ENCODE data around the gene EIF1B.
A peak's percentile ranks its signal among the peaks of the same experiment; 100 is the strongest.

Gene EIF1B

DNA sequence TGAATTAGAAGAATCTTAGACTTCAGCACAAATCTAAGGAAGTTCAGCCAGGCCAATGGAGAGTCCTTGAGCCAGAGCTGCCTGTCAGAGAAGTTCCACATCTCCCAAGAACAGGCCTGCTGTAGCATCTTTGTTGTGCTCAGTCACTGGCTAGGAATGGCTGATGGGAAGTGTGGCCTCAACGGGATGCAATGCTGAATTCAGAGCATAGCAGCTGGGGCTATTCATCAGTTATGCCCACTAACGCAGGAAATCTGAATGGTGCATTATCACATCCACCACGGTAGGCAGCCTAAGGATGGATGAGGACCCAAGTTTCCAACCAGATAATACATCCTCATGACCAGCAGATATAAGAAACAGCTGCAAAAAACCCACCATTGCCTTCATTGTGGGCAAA lies 3.2 kb upstream of the EIF1B start:
- no peak for DNase-seq (ENCODE audit: low read depth, low spot score)
- no peak overlapping the region for H3K4me3 ChIP-seq (ENCODE audit: low read length)

DNA sequence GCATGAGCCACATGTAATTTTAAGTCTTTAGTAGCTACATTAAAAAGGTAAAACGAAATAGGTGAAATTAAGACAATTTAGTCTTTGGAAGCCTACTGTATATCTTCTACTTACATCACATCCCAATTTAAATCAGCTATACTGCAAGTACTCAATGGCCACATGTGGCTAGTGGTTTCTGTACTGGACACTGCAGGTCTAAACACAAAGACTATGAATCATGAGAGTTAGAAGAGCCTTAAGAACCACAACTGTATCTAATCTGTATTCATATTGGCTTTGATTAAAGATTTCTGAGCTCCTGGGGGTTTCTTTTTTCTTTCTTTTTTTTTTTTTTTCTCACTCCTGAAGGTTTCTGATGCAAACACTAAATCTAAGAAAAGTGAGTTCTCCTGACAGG lies 2.3 kb upstream of the EIF1B start:
- DNase-seq (ENCODE audit: low read depth, low spot score), result no peak
- H3K4me3 ChIP-seq (ENCODE audit: low read length), result no peak overlapping the region

DNA sequence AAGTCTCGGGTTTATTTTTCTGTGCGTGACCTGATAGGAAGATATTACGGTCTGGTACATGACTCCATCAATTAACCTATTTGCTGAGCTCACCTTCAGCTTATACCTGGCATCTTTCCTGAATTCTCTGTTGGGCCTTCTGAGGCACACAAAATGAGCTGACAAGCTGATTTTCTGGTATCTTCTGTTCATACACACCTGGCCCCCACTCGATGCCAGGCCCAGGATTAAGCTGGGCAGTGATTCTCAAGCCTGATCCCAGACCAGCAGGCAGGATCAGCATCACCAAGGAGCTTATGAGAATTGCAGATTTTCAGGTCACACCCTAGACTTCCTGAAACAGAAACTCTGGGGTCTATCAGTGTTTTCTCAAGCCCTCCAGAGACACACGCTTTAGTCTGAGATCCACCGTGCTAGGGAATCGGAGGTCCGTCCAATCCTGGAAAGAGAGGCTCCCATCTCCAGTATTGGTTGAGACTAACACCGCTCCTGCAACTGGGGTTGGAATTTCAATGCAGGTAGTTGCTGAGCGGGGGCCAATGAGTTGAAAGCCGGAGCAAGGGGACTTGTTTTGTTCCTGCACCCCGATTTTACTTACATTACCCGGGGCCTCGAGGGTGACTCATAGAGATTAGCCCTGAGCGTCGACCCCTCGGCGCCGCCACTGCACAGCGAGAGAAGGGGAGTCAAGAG lies 636 bp upstream of the EIF1B start:
- DNase-seq (ENCODE audit: low read depth, low spot score), result peak; percentile 12
- H3K4me3 ChIP-seq (ENCODE audit: low read length), result peak overlapping the region; percentile 75

DNA sequence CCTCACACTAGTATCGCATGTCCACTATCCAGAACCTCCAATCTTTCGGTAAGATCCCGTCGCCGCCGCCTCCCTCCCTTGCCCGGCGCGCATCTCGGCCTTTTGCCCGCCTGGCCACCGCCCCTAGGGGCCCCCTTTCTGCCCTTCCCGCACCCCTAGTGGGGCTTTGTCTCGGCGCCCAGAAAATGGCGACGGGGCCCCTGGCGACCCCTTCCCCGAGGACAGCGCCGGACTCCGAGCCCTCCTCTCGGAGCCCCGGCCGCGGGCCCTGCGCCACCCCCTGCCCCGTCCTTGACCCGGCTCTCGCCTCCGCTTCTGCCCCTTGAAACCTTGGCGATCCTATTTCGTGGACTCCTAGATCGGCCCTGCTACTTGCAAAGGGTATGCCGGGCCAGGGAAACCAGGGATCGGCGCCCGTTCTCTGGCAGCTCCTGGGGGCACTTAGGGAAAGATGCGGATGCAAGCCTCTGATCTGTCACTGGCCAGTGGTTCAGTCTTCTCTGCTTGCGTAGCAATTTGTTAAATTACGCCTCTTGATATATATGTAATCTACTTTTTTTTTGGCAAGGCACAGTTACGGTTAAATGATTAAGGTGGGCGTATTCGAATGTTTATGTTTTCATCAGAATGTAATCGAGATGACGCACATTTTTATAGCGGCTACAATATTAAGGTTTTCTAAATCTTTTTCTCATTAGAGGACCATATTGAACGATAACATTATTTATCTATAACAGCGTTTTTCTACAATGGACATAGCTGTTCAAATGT lies 603 bp downstream of the EIF1B start:
- no peak for DNase-seq (ENCODE audit: low read depth, low spot score)
- peak overlapping the region; percentile 75 for H3K4me3 ChIP-seq (ENCODE audit: low read length)

DNA sequence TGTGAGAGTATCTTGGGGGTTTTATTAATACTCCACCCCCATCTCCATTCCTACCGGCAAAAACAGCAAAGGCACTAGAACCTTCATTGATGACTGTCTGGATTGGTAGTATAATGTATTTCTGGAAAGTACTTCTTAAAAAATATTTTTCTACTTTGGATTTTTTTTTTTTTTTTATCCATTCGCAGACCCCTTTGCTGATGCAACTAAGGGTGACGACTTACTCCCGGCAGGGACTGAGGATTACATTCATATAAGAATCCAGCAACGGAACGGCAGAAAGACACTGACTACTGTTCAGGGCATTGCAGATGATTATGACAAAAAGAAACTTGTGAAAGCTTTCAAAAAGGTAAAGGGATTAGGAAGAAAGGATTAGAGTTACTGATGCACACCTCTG lies 1.2 kb downstream of the EIF1B start:
- peak overlapping the region; percentile 75 for H3K4me3 ChIP-seq (ENCODE audit: low read length)
- DNase-seq (ENCODE audit: low read depth, low spot score), result no peak

DNA sequence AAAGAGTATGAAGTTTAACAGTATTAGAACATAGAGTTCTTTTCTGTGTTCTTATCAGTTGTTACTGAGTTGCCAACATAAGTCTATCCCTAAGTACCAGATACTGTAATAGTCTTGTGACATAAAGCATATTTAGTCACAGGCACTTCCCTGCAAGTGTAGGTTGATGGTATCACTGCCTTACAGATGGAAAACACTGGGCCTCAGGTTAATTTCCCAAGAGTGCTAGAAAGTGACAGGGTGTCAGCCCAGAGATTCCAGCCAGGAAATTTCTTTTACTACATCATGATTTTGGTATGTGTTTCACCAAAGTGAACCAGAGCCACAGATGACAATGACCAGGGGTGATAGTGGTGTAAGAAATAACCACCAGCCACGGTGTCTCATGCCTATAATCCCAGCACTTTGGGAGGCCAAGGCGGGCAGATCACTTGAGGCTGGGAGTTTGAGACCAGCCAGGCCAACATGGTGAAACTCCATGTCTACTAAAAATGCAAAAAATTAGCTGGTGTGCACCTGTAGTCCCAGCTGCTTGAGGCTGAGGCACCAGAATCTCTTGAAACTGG lies 3.2 kb downstream of the EIF1B start:
- H3K4me3 ChIP-seq (ENCODE audit: low read length), result no peak overlapping the region
- DNase-seq (ENCODE audit: low read depth, low spot score), result no peak

DNA sequence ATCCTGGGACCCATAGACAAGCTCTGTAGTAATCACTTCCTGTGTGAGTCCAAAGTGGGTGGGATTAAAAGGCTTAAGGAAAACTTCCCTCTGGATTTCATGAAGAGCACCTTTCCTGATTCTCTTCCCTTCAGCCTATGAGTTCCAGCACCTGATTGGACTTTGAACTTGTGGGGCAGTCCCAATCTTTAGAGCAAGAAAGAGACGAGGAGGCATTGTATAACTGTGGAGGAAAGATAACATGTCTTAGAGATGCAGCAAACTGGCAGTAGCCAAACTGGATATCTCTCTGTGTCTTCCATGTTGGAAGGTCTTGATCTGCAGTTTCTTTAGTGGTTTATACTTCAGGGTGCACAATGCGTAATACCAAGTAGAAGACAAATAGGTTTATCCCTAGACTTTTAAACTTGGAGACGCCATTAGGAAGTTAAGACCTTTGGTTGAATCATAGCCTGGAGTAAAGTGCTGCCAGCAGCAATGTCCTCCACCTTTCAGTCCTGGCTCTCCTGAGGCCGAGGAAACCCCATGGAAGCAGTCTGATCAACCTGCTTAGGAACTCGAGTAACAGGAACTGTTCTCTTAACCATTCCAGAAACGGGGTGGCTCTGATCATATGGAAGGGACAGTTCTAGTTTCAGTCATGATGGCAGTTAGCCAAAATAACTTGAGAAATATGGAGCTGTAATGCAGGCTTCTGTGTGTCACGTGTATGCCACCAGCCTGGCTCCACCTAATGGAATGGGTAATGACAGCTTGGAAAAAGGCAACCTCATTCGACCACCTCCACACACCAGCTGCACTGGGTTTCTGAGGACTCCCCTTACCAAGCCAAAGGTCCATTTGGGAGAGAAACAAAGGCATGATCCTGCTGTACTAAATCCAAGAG lies 4.7 kb downstream of the EIF1B start:
- no peak for DNase-seq (ENCODE audit: low read depth, low spot score)
- no peak overlapping the region for H3K4me3 ChIP-seq (ENCODE audit: low read length)

DNA sequence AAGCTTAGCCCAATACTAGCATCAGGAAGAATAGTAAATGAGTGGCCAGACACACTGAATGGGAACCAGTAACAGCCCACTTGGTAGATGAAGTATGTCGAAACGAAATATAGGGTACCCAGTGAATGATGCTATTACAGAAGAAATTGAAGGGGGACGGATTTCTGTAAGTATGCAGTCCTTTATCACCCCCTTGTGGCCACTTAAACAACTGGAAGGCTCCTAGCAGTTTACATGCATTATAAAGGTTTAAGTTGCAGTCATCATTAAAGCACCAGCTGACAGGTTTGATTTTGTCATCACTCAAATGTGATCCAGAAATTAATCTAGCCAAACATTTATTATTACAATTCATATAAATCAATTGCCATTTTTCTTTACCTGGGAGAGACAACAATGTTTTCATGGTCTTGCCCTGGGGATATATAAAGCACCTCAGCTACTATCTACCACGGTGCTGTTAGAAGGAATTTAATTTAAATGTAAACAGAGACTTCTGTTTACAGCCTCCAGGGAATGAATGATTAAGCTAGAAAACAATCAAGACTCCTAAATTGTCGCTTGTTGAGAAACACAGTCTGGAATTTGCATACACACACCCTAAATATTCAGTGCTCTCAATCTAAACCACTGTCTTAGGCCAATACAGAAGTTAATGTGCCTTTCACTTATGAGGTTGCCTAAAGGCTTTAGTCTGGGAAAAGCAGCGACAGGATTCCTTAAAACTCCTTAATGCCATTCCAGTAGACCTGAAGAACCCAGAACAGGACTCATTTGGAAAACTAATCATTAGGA lies 7.8 kb downstream of the EIF1B start:
- peak; percentile 67 for DNase-seq (ENCODE audit: low read depth, low spot score)

DNA sequence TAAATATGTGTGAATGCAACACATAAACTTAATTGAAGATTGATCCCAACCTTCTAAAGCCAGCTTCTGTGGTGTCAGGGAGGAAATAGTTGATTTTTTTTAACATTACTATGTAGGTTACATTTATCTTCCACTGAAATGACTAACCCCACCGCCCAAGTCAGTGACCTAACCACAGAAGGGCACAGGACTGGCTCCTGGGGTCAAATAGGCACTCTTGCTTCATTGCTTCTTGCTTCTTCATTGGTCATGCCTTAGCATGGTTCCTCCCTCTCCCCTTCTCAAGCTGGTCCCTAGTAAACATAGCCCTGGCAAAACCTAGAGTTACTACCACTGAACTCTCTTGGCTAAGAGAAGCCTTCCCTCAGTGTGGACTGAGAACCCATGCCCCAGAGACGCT lies 12.3 kb downstream of the EIF1B start:
- no peak overlapping the region for H3K4me3 ChIP-seq (ENCODE audit: low read length)
- no peak for DNase-seq (ENCODE audit: low read depth, low spot score)

More for the DNA sequence above, 7.8 kb downstream of the EIF1B start:
- no peak overlapping the region for H3K4me3 ChIP-seq (ENCODE audit: low read length)

DNA sequence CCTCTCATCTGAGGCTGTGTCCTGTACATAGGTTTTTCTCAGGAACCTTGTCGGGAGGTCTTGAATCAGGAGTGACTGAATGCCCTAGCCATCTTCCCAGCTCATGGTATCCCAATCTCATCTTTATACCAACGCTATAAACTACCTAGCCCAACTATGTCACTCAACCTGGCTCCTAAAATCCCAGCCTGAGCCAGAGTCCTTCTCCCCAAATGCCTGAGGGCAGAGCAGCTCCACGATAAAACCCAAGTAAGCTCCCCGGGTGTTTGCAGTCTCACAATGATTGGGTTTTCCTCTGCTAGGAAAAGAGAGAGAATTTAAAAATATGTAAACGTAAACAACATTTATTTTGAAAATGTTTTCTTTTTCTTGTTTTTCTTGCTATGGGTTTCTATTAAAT lies 14.4 kb downstream of the EIF1B start:
- H3K4me3 ChIP-seq (ENCODE audit: low read length), result no peak overlapping the region
- no peak for DNase-seq (ENCODE audit: low read depth, low spot score)

DNA sequence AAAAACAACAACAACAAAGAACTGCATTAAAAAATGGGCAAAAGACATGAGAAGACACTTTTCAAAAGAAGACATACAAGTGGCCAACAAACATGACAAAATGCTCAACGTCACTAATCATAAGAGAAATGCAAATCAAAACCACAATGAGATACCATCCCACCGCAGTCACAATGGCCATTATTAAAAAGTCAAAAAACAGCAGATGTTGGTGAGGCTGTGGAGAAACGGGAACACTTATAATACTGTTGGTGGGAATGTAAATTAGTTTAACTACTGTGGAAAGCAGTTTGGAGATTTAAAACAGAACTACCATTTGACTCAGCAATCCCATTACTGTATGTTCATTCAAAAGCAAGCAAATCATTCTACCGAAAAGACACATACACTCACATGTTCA lies 15.1 kb downstream of the EIF1B start:
- no peak for DNase-seq (ENCODE audit: low read depth, low spot score)
- H3K4me3 ChIP-seq (ENCODE audit: low read length), result no peak overlapping the region

DNA sequence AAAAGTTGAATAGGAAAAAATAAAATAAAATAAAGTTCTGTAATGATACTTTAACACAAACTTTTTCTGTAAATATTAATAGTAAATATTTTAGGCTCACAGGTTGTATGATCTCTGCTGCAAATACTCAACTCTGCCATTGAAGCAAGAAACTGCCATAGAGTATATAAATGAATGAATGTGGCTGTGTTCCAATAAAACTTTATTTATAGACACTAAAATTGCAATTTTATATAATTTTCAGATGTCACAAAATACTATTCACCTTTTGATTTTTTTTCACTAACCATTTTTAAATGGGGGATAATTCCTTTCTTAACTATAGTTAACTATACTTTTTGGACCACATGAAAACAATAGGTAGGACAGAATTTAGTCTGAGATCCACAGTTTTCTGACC lies 16.0 kb downstream of the EIF1B start:
- H3K4me3 ChIP-seq (ENCODE audit: low read length), result no peak overlapping the region
- DNase-seq (ENCODE audit: low read depth, low spot score), result no peak

DNA sequence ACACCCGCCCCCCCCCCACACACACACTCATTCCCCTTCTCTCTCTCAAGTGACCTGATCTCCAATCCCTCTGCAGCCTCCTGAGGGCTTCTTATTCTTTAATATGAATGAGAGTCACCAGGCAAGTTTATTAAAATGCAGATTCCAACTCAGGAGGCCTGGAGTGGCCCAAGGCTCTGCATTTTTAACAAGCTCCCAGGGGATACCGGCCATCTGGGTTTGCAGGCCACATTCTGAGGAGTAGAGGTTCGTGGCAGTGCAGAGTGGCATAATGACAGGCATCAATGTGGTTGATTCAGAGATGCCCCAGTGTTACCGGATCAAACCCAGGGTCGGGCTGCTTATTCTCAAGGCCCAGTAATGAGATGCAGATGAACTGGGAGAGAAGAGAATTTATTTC lies 18.9 kb downstream of the EIF1B start:
- no peak overlapping the region for H3K4me3 ChIP-seq (ENCODE audit: low read length)
- no peak for DNase-seq (ENCODE audit: low read depth, low spot score)

DNA sequence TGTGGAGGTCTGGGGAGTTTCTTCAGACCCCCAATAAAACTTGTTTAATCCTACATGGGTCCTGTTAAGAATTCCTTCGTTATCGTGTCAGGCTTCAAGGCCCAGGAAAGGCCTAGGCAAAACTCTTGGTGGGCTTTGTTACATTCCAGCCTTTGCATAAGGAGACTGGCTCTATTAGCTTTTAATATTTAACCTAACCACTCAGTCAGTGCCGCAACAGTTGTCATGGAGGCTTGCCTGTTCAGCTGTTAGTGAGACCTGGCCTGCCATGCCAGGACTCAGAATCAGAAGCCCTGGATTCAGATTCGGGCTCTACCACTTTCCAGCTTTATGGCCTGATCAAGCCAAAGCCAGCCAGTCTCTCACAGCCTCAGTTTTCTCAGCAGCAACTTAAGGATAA lies 19.6 kb downstream of the EIF1B start:
- H3K4me3 ChIP-seq (ENCODE audit: low read length), result no peak overlapping the region
- no peak for DNase-seq (ENCODE audit: low read depth, low spot score)

DNA sequence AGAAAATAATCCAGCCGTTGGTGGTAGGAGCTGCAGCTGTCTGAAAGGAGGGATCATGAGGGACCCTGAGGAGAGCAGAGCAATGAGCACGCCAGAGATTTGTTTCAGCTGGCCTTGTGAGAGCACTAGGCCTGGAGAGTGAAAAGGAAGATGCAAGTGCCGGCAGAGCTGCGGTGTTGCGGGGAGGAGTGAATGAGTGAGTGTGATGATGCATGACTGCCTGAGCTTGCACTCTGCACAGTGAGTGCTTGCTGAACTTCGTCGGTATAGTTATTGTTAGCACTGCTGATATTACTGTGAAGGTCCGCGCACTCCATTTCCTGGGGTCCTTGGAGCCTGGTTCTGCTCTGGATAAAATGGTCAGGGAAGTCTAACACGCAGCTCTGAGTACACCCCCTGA lies 23.2 kb downstream of the EIF1B start:
- DNase-seq (ENCODE audit: low read depth, low spot score), result no peak
- H3K4me3 ChIP-seq (ENCODE audit: low read length), result no peak overlapping the region

DNA sequence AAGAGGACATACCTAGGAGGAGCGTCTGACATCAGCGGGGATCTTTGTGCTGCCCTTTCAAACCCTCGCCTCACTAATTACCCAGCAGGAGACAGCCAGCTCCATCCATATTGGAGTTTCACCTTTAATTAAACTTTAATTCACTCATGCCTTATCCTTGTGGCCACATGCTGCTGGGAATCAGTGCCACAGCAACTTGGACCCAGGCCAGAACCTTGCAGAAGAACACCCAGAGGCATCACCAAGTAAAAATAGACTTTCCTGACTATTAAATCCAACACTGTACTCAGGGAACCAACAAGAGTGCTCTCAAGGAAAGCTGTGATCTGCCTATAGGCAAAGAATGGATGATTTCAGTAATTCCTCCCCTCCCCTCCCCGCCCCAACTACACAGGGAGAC lies 23.9 kb downstream of the EIF1B start:
- H3K4me3 ChIP-seq (ENCODE audit: low read length), result no peak overlapping the region
- no peak for DNase-seq (ENCODE audit: low read depth, low spot score)

DNA sequence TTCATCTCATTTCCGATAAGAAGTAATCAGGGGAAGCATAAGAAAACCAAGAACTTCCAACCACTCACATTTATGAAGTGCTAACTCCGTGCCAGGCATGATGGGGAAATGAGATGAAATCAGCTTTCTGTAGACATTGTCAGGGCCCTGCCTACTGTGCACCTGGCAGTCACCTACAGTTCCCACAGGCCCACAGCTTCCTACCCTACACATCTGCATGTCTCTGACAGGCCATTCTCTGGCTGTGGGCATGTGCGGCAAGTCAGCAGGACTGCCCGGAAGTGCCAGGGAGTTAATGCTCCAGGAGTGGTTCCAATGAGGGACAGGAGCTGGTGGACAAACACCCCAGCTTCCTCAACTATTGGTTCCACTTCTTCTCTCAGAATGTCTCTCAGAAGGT lies 24.3 kb downstream of the EIF1B start:
- no peak overlapping the region for H3K4me3 ChIP-seq (ENCODE audit: low read length)
- DNase-seq (ENCODE audit: low read depth, low spot score), result no peak

DNA sequence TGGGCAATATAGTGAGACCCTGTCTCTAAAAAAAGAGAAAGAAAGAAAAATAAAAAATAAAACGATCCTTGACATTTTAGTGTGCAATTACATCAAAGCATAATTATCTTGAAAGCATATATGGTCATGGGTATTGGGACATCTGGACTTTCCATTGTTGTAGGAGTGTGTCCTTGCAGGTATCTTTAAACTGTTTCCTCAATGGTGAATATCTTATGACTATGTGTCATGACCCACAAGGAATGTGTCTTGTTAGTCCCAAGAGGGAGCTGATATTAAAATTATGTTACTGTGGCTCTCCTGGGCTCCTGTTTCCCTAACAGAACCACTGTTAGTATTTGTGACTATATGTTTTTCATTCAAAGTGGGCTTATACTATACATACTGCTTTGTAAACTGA lies 26.6 kb downstream of the EIF1B start:
- H3K4me3 ChIP-seq (ENCODE audit: low read length), result no peak overlapping the region
- DNase-seq (ENCODE audit: low read depth, low spot score), result no peak
